ENCODE data around the gene SLC17A3. TPM values are rescaled to one million over a fixed set of nuclear protein-coding genes. Genes with fewer than 3 reads are reported as not detected.

Gene SLC17A3
- total RNA-seq, 1 donor from 2014 or later: not detected

DNA sequence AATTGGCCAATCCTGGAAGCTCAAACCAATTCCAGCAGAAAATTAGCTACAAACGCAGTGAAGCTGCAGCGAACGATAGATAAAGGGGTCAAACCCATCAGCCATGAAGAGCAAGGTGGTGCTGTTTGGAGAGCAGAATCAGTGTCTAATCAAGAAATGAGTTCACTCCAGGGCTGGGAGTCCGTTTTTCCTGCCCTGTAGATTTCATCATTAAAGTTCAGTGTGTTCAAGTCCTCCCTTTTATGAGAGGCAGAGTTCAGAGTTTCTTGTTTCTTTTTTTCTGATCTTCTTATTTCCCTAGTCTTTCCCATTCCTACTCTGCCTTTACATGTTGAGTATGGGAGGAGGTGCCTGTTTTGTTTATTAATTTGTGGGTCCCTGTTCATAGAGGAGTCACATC lies 72.6 kb downstream of the SLC17A3 start:
- Histone ChIP-seq H3K4me2 (no peak overlapping the region), H3K4me3 (no peak overlapping the region), H3F3A (ENCODE audit: low read depth) (no peaks in the 10 kb centered on the region), H3K4me1 (peaks cover 5% of the 10 kb centered on the region), H3K27ac (no peak overlapping the region), H3K36me3 (no peaks in the 10 kb centered on the region), H3K79me2 (ENCODE audit: low read depth) (no peaks in the 10 kb centered on the region), H3K9me3 (ENCODE audit: low read depth) (no peaks in the 10 kb centered on the region), H3K27me3 (no peaks in the 10 kb centered on the region), H3K9ac (no peak overlapping the region), H2AFZ (replicated peaks) (no peak overlapping the region), H4K20me1 (ENCODE audit: low read depth) (no peaks in the 10 kb centered on the region)
- H3K27me3 Mint-ChIP-seq (ENCODE audit: insufficient read depth, low read depth): no peaks in the 10 kb centered on the region
- no peaks in the 10 kb centered on the region for H3K4me1 Mint-ChIP-seq
- no peak overlapping the region for H3K4me3 Mint-ChIP-seq
- H3K36me3 Mint-ChIP-seq: no peaks in the 10 kb centered on the region
- no peak for DNase-seq (ENCODE audit: low spot score)
- H3K9me3 Mint-ChIP-seq: no peaks in the 10 kb centered on the region
- H3K27ac Mint-ChIP-seq: no peak overlapping the region
- no peak for TF ChIP-seq EZH2phosphoT487 (IDR thresholded peaks at IDR 0.05)
- TF ChIP-seq EZH2 (IDR thresholded peaks at IDR 0.05): no peak
- TF ChIP-seq, protein P1, sequence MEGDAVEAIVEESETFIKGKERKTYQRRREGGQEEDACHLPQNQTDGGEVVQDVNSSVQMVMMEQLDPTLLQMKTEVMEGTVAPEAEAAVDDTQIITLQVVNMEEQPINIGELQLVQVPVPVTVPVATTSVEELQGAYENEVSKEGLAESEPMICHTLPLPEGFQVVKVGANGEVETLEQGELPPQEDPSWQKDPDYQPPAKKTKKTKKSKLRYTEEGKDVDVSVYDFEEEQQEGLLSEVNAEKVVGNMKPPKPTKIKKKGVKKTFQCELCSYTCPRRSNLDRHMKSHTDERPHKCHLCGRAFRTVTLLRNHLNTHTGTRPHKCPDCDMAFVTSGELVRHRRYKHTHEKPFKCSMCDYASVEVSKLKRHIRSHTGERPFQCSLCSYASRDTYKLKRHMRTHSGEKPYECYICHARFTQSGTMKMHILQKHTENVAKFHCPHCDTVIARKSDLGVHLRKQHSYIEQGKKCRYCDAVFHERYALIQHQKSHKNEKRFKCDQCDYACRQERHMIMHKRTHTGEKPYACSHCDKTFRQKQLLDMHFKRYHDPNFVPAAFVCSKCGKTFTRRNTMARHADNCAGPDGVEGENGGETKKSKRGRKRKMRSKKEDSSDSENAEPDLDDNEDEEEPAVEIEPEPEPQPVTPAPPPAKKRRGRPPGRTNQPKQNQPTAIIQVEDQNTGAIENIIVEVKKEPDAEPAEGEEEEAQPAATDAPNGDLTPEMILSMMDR (IDR thresholded peaks at IDR 0.05): no peak

Other genes with a start within 250 kb of the SLC17A3 start
- gene SCGN, start 222.0 kb downstream of the SLC17A3 start, total RNA-seq (ENCODE audit: low replicate concordance): not detected in 2 replicates
- not detected in 2 replicates for gene SLC17A4, start 119.5 kb downstream of the SLC17A3 start, total RNA-seq (ENCODE audit: low replicate concordance)
- not detected in 2 replicates for gene SLC17A1, start 42.2 kb downstream of the SLC17A3 start, total RNA-seq (ENCODE audit: low replicate concordance)
- gene SLC17A2, start 56.4 kb upstream of the SLC17A3 start, total RNA-seq (ENCODE audit: low replicate concordance): not detected in 2 replicates
- 0.25 and 0.30 TPM in 2 replicates for gene TRIM38, start 88.6 kb upstream of the SLC17A3 start, total RNA-seq (ENCODE audit: low replicate concordance)
- 0.43 and 1.5 TPM in 2 replicates for gene HFE, start 213.2 kb upstream of the SLC17A3 start, total RNA-seq (ENCODE audit: low replicate concordance)